ENCODE results near the gene ALCAM. TPM values are rescaled to one million over a fixed set of nuclear protein-coding genes. Genes with fewer than 3 reads are reported as not detected.

The ALCAM gene
- polyA plus RNA-seq, 1 experiment, result 275 TPM

GRCh38 chr3:105459566-105460290, 93.0 kb downstream of the ALCAM start:
- ChIA-PET POLR2A (no interaction called here), CTCF (no interaction called here)
- no peak for DNase-seq (ENCODE audit: low read depth, low spot score)
- Histone ChIP-seq H3K27me3 (ENCODE audit: control insufficient read depth, insufficient read depth, low read length) (no peaks in the 10 kb centered on the region), H3K27ac (ENCODE audit: low read depth, low read length) (no peak overlapping the region), H3K9me3 (ENCODE audit: control insufficient read depth, insufficient read depth, low read length) (no peaks in the 10 kb centered on the region; the same call in 1 of the 2 replicates), H3K4me3 (ENCODE audit: low read depth, low read length) (no peak overlapping the region)
- no peak for TF ChIP-seq CTCF (IDR thresholded peaks at IDR 0.05; ENCODE audit: low read depth, low read length)

GRCh38 chr3:105463620-105464019, 96.9 kb downstream of the ALCAM start:
- no peaks in the 10 kb centered on the region for H3K9me3 ChIP-seq (ENCODE audit: control insufficient read depth, insufficient read depth, low read length)
- ChIA-PET CTCF (interaction anchor here (0.6 to 1.3 kb wide), 2 partner anchors 12 to 54 kb away, joined by 3 to 4 read pairs; no protein-coding TSS in a partner anchor), POLR2A (no interaction called here)
- no peak for TF ChIP-seq CTCF (IDR thresholded peaks at IDR 0.05; ENCODE audit: low read depth, low read length)
- no peak for DNase-seq (ENCODE audit: low read depth, low spot score)
- no peak overlapping the region for H3K27ac ChIP-seq (ENCODE audit: low read depth, low read length)
- no peak overlapping the region for H3K4me3 ChIP-seq (ENCODE audit: low read depth, low read length)
- H3K27me3 ChIP-seq (ENCODE audit: control insufficient read depth, insufficient read depth, low read length), result no peaks in the 10 kb centered on the region

- H3K27ac ChIP-seq (ENCODE audit: low read depth, low read length), result no peak overlapping the region
- no peak overlapping the region for H3K4me3 ChIP-seq (ENCODE audit: low read depth, low read length)
- CTCF ChIA-PET, result no interaction called here
- H3K27me3 ChIP-seq (ENCODE audit: control insufficient read depth, insufficient read depth, low read length), result no peaks in the 10 kb centered on the region
- no peak for DNase-seq (ENCODE audit: low read depth, low spot score)
- POLR2A ChIA-PET, result no interaction called here
- TF ChIP-seq CTCF (IDR thresholded peaks at IDR 0.05; ENCODE audit: low read depth, low read length), result no peak
- H3K9me3 ChIP-seq (ENCODE audit: control insufficient read depth, insufficient read depth, low read length), result no peaks in the 10 kb centered on the region
These were observed 98.6 kb downstream of the ALCAM start for GRCh38 chr3:105465251-105465853.

GRCh38 chr3:105466072-105466471, 99.4 kb downstream of the ALCAM start:
- no peak overlapping the region for H3K27ac ChIP-seq (ENCODE audit: low read depth, low read length)
- CTCF ChIA-PET, result no interaction called here
- POLR2A ChIA-PET, result no interaction called here

More at GRCh38 chr3:105466072-105466471, 99.4 kb downstream of the ALCAM start:
- Histone ChIP-seq H3K4me3 (ENCODE audit: low read depth, low read length) (no peak overlapping the region), H3K27me3 (ENCODE audit: control insufficient read depth, insufficient read depth, low read length) (no peaks in the 10 kb centered on the region), H3K9me3 (ENCODE audit: control insufficient read depth, insufficient read depth, low read length) (no peaks in the 10 kb centered on the region)
- no peak for DNase-seq (ENCODE audit: low read depth, low spot score)
- TF ChIP-seq CTCF (IDR thresholded peaks at IDR 0.05; ENCODE audit: low read depth, low read length), result no peak
